HL-60 (cell line): ENCODE measurements around the gene OR4P4.

Experiments used
- DNase-seq, 2 experiments: peaks; one replicate each; pipeline ENCODE4 v3.0.0-alpha.2; 2010 to 2020; ENCODE audit warnings: low read depth in 1 of 2, low spot score in 1 of 2
- H3K27ac ChIP-seq: fragments of 250-450 bp; sonication (Bioruptor Pico); replicated peaks from 2 replicates; pipeline ENCODE4 v1.5.1; 2020; ENCODE audit warnings: mild to moderate bottlenecking, moderate library complexity
- H3K27me3 ChIP-seq: fragments of 250-450 bp; sonication (Bioruptor Pico); 2 replicates; pipeline ENCODE4 v1.5.1; 2021; ENCODE audit warnings: mild to moderate bottlenecking, moderate library complexity; ENCODE audit not compliant: insufficient read depth, poor library complexity, severe bottlenecking
- H3K4me3 ChIP-seq: replicated peaks from 2 replicates; pipeline ENCODE4 v1.5.1; 2011; ENCODE audit warnings: mild to moderate bottlenecking, control low read depth, low read length; ENCODE audit not compliant: insufficient read depth
- CTCF ChIP-seq: IDR thresholded peaks from one replicate; pipeline ENCODE4 v1.5.1; 2011; ENCODE audit warnings: low read length, control low read depth, inconsistent platforms; ENCODE audit not compliant: insufficient read depth
- GABPA ChIP-seq: IDR thresholded peaks from 2 replicates; pipeline ENCODE4 v1.6.1; 2012; ENCODE audit warnings: low read depth
- POLR2AphosphoS5 ChIP-seq: IDR thresholded peaks from 2 replicates; pipeline ENCODE4 v1.6.1; 2012; ENCODE audit warnings: low read depth
- REST ChIP-seq: IDR thresholded peaks from 2 replicates; pipeline ENCODE4 v1.6.1; 2012; ENCODE audit warnings: low read depth; ENCODE audit not compliant: insufficient replicate concordance
- SPI1 ChIP-seq: IDR thresholded peaks from 2 replicates; pipeline ENCODE4 v1.6.1; 2012; ENCODE audit warnings: low read depth, mild to moderate bottlenecking, borderline replicate concordance
- long read RNA-seq: library from polyadenylated mRNA; unstranded; transcript quantifications from one replicate; pipeline ENCODE4 v2.0.0, GENCODE V29; 2020

Gene OR4P4
- long read RNA-seq, result 0 reads

GRCh38 chr11:55634813-55635212, at the start of gene OR4P4:
OR4P4 (plus strand) TSS chr11:55635113.
- no peak for DNase-seq
- no peak within 1 kb of the TSS for H3K27ac ChIP-seq
- no peak for TF ChIP-seq POLR2AphosphoS5
- no peak for TF ChIP-seq SPI1
- TF ChIP-seq CTCF, result no peak
- no peak for TF ChIP-seq GABPA
- TF ChIP-seq REST, result no peak
- no peak within 1 kb of the TSS for H3K4me3 ChIP-seq
- H3K27me3 ChIP-seq, result no peaks in the 10 kb centered on the region

GRCh38 chr11:55607545-55607944, 27.4 kb upstream of the OR4P4 start, which contains the start of gene OR4C11:
OR4C11 (minus strand) TSS chr11:55607645; CDS start chr11:55604373, 3,272 bp downstream.
- TF ChIP-seq REST (no peak), CTCF (no peak), POLR2AphosphoS5 (no peak), SPI1 (no peak), GABPA (no peak)
- Histone ChIP-seq H3K4me3 (no peak within 1 kb of the TSS), H3K27me3 (no peaks in the 10 kb centered on the region), H3K27ac (no peak within 1 kb of the TSS)
- DNase-seq, result no peak

- no peaks in the 10 kb centered on the region for H3K27me3 ChIP-seq
- TF ChIP-seq REST (no peak), GABPA (no peak), CTCF (no peak)
- H3K27ac ChIP-seq, result no peak overlapping the region
- DNase-seq, result no peak
- no peak overlapping the region for H3K4me3 ChIP-seq
Observed at GRCh38 chr11:55624531-55624930, 10.4 kb upstream of the OR4P4 start.
